GM12878 (cell line): ENCODE measurements around the gene SIRT7. TPM values are rescaled to one million over a fixed set of nuclear protein-coding genes. Genes with fewer than 3 reads are reported as not detected.

Experiments used
- ATAC-seq: fragments of 200-7000 bp; cut with Tn5 transposase; 3 replicates; pipeline ENCODE4 v1.9.1; 2020; ENCODE audit warnings: mild to moderate bottlenecking, moderate library complexity
- BruUV-seq: library from RNA; stranded (reverse); fragments of 400-500 nt; replicated peaks from 2 replicates; lab custom pipeline; 2021; lab: Mats Ljungman, UMichigan
- CTCF ChIA-PET: fragments of 300-600 bp; sonication (Branson Sonifier 250); formaldehyde crosslinking; extraction: SDS; loops from one replicate; lab custom pipeline; 2021; ENCODE audit warnings: inconsistent platforms; lab: Yijun Ruan, JAX
- POLR2A ChIA-PET: fragments of 350-600 bp; formaldehyde crosslinking; extraction: SDS; loops from one replicate; lab custom pipeline; 2021; ENCODE audit warnings: inconsistent platforms; lab: Charles Lee
- RAD21 ChIA-PET: fragments of 300-600 bp; sonication (Branson Sonifier 250); formaldehyde crosslinking; loops from one replicate; lab custom pipeline; 2023; ENCODE audit warnings: antibody characterized with exemption; ENCODE audit not compliant: unreplicated experiment; lab: Charles Lee
- SMC1A ChIA-PET: fragments of 300-600 bp; sonication (Branson Sonifier 250); formaldehyde crosslinking; loops from one replicate; lab custom pipeline; 2023; ENCODE audit not compliant: unreplicated experiment, uncharacterized antibody; lab: Charles Lee
- DNase-seq: peaks from one replicate; pipeline ENCODE4 v3.0.0-alpha.2; 2011; ENCODE audit warnings: low read depth, low spot score
- FAIRE-seq: peaks from 3 replicates; lab custom pipeline; 2011; peaks lifted over from hg19 to GRCh38; lab: Jason Lieb, UNC
- H2AFZ ChIP-seq: 2 replicates; pipeline ENCODE4 v1.6.0; 2011; ENCODE audit warnings: low read depth, low read length, control low read depth; ENCODE audit not compliant: control insufficient read depth
- H3K27ac ChIP-seq: 2 replicates; pipeline ENCODE4 v1.5.1; 2011; ENCODE audit warnings: control low read depth; ENCODE audit not compliant: control insufficient read depth, insufficient read depth
- H3K27me3 ChIP-seq, 2 experiments: replicated peaks in 1 of 2; 2 replicates each; pipeline versions ENCODE4 v1.6.0 to v1.6.1; 2011; ENCODE audit warnings: low read length in 1 of 2; ENCODE audit not compliant: control insufficient read depth in 2 of 2, insufficient read depth in 2 of 2
- H3K36me3 ChIP-seq, 2 experiments: 2 replicates each; pipeline ENCODE4 v1.5.1; 2011; ENCODE audit warnings: low read length in 1 of 2; ENCODE audit not compliant: control insufficient read depth in 2 of 2, insufficient read depth in 2 of 2
- H3K4me1 ChIP-seq: 2 replicates; pipeline ENCODE4 v1.6.1; 2011; ENCODE audit warnings: mild to moderate bottlenecking, low read length, moderate library complexity, mixed read lengths; ENCODE audit not compliant: control insufficient read depth, insufficient read depth
- H3K4me2 ChIP-seq: 2 replicates; pipeline ENCODE4 v1.6.0; 2011; ENCODE audit warnings: control low read depth; ENCODE audit not compliant: control insufficient read depth, insufficient read depth
- H3K4me3 ChIP-seq: fragments of 200-600 bp; sonication (generic); 2 replicates; pipeline ENCODE4 v1.5.1; 2016
- H3K79me2 ChIP-seq: 2 replicates; pipeline ENCODE4 v1.6.0; 2011; ENCODE audit warnings: low read length; ENCODE audit not compliant: control insufficient read depth, insufficient read depth
- H3K9ac ChIP-seq: 2 replicates; pipeline ENCODE4 v1.8.0; 2011; ENCODE audit warnings: low read length, control low read depth, mixed read lengths; ENCODE audit not compliant: control insufficient read depth, insufficient read depth
- H3K9me3 ChIP-seq: replicated peaks from 3 replicates; pipeline ENCODE4 v1.5.1; 2011; ENCODE audit warnings: mild to moderate bottlenecking, low read length; ENCODE audit not compliant: control insufficient read depth, insufficient read depth
- H4K20me1 ChIP-seq: 2 replicates; pipeline ENCODE4 v1.6.0; 2011; ENCODE audit not compliant: control insufficient read depth, insufficient read depth
- EP300 ChIP-seq, 2 experiments: fragments of 150-350 bp in 1 of 2; IDR thresholded peaks; 2 replicates each; pipeline ENCODE4 v1.6.1; 2011 to 2012; ENCODE audit warnings: low read depth in 2 of 2, low read length in 2 of 2, borderline replicate concordance in 1 of 2, improper control_type of control experiment in 1 of 2, inconsistent platforms in 1 of 2; ENCODE audit not compliant: control insufficient read depth in 1 of 2
- TCF7 ChIP-seq: IDR thresholded peaks from 2 replicates; pipeline ENCODE4 v1.6.1; 2014; ENCODE audit warnings: antibody characterized with exemption, borderline replicate concordance
- ZNF207 ChIP-seq: fragments of 450-650 bp; IDR thresholded peaks from 2 replicates; pipeline ENCODE4 v1.6.1; 2014; ENCODE audit warnings: antibody characterized with exemption, mild to moderate bottlenecking, borderline replicate concordance
- WGBS: methylation state at CpG from one replicate; pipeline ENCODE4 v1.1.6; 2016; ENCODE audit warnings: low lambda C conversion rate; ENCODE audit not compliant: insufficient replicate concordance, insufficient coverage; ENCODE audit errors: missing lambda C conversion rate; 5-methylcytosine and 5-hydroxymethylcytosine counted together
- in situ Hi-C: fragments of 300-500 bp; cut with MboI; formaldehyde crosslinking; loops from 9 replicates; pipeline ENCODE4 v1.14.3; 2018; ENCODE audit warnings: mixed read lengths
- intact Hi-C: fragments of 100-400 bp; cut with micrococcal nuclease; formaldehyde crosslinking; loops from one replicate; pipeline ENCODE4 v1.14.2; 2022; ENCODE audit not compliant: unreplicated experiment
- polyA plus RNA-seq, 11 experiments: library from polyadenylated mRNA; depleted of rRNA in 4 of 11; unstranded in 6 of 11; stranded (reverse) in 5 of 11; fragments of >200 nt; fragmentation: Nextera tagmentation in 4 of 11; fragmentation: Illumina TruSeq in 1 of 11; extraction: Ambion mirVana in 4 of 11; extraction: Trizol in 1 of 11; gene quantifications; 1 replicate in 1 of 11; 2 replicates in 10 of 11; pipeline versions ENCODE4 v1.2.1 to v1.2.3, GENCODE V29; 2011 to 2016; ENCODE audit warnings: inconsistent platforms in 2 of 11, missing spikeins in 2 of 11, low read depth in 1 of 11
- total RNA-seq, 4 experiments: library from RNA; depleted of rRNA in 3 of 4; stranded (reverse); fragments of >200 nt in 3 of 4; fragmentation: Illumina TruSeq in 1 of 4; extraction: Trizol in 1 of 4; gene quantifications; 2 replicates each; pipeline versions ENCODE4 v1.2.1 to v1.2.3, GENCODE V29; 2013 to 2021
- TF ChIP-seq, protein P1 (sequence below): IDR thresholded peaks from 2 replicates; pipeline ENCODE4 v1.6.1; 2012; ENCODE audit warnings: improper control_type of control experiment, low read depth, low read length; ENCODE audit not compliant: insufficient replicate concordance
- TF ChIP-seq, protein P2 (sequence below): fragments of 450-650 bp; IDR thresholded peaks from 2 replicates; pipeline ENCODE4 v1.6.1; 2016; ENCODE audit warnings: mild to moderate bottlenecking
- TF ChIP-seq, protein P3 (sequence below): fragments of 450-650 bp; formaldehyde crosslinking; IDR thresholded peaks from 2 replicates; pipeline ENCODE4 v1.4.0; 2020; ENCODE audit warnings: mild to moderate bottlenecking, moderate library complexity

Gene SIRT7
- total and polyA plus RNA-seq, 10 of the 15 experiments (the other 5 are each of a cell fraction or from before 2014, with no cell fraction given): 1.2 to 56.2 (median 22.7) TPM

DNA sequence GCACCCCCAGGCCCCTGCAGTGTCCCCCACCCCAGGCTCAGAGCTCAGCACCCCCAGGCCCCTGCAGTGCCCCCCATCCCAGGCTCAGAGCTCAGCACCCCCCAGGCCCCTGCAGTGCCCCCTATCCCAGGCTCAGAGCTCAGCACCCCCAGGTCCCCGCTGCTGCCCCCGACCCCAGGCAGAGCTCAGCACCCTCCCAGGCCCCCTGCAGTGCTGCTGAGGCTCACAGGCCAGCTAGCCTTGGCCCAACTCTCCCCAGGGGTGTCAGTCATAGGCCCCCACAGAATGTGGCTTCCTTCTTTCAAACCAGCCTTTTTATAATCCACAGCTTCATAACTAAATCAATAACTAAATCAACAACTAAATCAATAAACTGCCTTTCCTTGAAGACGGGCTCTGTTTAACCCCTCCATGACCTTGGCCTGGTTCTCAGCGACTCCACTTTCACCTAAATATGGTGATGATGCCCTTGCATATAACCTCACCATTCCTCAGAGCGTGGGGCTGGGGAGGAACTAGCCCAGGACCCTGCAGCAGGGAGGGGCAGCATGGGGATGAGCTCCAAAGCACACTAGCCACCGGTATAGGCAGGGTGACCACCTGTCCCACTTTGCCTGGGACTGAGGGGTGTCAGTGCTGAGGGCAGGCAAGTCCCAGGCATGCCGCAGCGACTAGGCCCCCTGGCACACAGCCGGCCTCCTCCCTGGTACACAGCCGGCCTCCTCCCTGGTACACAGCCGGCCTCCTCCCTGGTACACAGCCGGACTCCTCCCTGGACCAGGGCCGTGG lies 38.0 kb upstream of the SIRT7 start:
- 58% methylated on average over 13 of the region's 13 CpGs for WGBS
- in situ Hi-C loops (no loop called here), intact Hi-C loops (no loop called here)
- H3K4me3 ChIP-seq: no peak overlapping the region
- no TSS peak for BruUV-seq
- SMC1A ChIA-PET: no interaction called here
- no peak overlapping the region for H3K4me2 ChIP-seq
- no peaks in the 10 kb centered on the region for H4K20me1 ChIP-seq
- DNase-seq (no peak), ATAC-seq (no peak), FAIRE-seq (no peak)
- CTCF ChIA-PET: interaction anchor here (1.1 to 1.4 kb wide), 2 partner anchors 11 to 64 kb away, joined by 3 to 4 read pairs; no protein-coding TSS in a partner anchor
- no peak overlapping the region for H3K9ac ChIP-seq
- no peak overlapping the region for H2AFZ ChIP-seq
- no peaks in the 10 kb centered on the region for H3K9me3 ChIP-seq
- H3K4me1 ChIP-seq: no peaks in the 10 kb centered on the region
- H3K27me3 ChIP-seq: peaks cover 5 to 15% of the 10 kb centered on the region in 2 experiments
- TF ChIP-seq EP300 (IDR thresholded peaks at IDR 0.05; ENCODE audit: borderline replicate concordance in 1 of 2, control insufficient read depth in 1 of 2, low read depth in 2 of 2, low read length in 2 of 2): no peak
- TF ChIP-seq ZNF207: no peak
- TF ChIP-seq, protein P1, sequence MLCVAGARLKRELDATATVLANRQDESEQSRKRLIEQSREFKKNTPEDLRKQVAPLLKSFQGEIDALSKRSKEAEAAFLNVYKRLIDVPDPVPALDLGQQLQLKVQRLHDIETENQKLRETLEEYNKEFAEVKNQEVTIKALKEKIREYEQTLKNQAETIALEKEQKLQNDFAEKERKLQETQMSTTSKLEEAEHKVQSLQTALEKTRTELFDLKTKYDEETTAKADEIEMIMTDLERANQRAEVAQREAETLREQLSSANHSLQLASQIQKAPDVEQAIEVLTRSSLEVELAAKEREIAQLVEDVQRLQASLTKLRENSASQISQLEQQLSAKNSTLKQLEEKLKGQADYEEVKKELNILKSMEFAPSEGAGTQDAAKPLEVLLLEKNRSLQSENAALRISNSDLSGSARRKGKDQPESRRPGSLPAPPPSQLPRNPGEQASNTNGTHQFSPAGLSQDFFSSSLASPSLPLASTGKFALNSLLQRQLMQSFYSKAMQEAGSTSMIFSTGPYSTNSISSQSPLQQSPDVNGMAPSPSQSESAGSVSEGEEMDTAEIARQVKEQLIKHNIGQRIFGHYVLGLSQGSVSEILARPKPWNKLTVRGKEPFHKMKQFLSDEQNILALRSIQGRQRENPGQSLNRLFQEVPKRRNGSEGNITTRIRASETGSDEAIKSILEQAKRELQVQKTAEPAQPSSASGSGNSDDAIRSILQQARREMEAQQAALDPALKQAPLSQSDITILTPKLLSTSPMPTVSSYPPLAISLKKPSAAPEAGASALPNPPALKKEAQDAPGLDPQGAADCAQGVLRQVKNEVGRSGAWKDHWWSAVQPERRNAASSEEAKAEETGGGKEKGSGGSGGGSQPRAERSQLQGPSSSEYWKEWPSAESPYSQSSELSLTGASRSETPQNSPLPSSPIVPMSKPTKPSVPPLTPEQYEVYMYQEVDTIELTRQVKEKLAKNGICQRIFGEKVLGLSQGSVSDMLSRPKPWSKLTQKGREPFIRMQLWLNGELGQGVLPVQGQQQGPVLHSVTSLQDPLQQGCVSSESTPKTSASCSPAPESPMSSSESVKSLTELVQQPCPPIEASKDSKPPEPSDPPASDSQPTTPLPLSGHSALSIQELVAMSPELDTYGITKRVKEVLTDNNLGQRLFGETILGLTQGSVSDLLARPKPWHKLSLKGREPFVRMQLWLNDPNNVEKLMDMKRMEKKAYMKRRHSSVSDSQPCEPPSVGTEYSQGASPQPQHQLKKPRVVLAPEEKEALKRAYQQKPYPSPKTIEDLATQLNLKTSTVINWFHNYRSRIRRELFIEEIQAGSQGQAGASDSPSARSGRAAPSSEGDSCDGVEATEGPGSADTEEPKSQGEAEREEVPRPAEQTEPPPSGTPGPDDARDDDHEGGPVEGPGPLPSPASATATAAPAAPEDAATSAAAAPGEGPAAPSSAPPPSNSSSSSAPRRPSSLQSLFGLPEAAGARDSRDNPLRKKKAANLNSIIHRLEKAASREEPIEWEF: no peak
- TF ChIP-seq TCF7: no peak
- TF ChIP-seq, protein P2, sequence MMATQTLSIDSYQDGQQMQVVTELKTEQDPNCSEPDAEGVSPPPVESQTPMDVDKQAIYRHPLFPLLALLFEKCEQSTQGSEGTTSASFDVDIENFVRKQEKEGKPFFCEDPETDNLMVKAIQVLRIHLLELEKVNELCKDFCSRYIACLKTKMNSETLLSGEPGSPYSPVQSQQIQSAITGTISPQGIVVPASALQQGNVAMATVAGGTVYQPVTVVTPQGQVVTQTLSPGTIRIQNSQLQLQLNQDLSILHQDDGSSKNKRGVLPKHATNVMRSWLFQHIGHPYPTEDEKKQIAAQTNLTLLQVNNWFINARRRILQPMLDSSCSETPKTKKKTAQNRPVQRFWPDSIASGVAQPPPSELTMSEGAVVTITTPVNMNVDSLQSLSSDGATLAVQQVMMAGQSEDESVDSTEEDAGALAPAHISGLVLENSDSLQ: no peak
- TF ChIP-seq, protein P3, sequence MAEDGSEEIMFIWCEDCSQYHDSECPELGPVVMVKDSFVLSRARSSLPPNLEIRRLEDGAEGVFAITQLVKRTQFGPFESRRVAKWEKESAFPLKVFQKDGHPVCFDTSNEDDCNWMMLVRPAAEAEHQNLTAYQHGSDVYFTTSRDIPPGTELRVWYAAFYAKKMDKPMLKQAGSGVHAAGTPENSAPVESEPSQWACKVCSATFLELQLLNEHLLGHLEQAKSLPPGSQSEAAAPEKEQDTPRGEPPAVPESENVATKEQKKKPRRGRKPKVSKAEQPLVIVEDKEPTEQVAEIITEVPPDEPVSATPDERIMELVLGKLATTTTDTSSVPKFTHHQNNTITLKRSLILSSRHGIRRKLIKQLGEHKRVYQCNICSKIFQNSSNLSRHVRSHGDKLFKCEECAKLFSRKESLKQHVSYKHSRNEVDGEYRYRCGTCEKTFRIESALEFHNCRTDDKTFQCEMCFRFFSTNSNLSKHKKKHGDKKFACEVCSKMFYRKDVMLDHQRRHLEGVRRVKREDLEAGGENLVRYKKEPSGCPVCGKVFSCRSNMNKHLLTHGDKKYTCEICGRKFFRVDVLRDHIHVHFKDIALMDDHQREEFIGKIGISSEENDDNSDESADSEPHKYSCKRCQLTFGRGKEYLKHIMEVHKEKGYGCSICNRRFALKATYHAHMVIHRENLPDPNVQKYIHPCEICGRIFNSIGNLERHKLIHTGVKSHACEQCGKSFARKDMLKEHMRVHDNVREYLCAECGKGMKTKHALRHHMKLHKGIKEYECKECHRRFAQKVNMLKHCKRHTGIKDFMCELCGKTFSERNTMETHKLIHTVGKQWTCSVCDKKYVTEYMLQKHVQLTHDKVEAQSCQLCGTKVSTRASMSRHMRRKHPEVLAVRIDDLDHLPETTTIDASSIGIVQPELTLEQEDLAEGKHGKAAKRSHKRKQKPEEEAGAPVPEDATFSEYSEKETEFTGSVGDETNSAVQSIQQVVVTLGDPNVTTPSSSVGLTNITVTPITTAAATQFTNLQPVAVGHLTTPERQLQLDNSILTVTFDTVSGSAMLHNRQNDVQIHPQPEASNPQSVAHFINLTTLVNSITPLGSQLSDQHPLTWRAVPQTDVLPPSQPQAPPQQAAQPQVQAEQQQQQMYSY (CRISPR knock-in tag): no peak
- no peak overlapping the region for H3K27ac ChIP-seq
- H3K79me2 ChIP-seq: no peaks in the 10 kb centered on the region
- POLR2A ChIA-PET: interaction anchor here (0.6 to 1.0 kb wide), 2 partner anchors 67 to 232 kb away, joined by 4 read pairs; partner anchors contain the start of genes CENPX and LRRC45
- RAD21 ChIA-PET: interaction anchor here (0.9 to 1.7 kb wide), 2 partner anchors 64 to 87 kb away, joined by 3 to 4 read pairs; no protein-coding TSS in a partner anchor
- H3K36me3 ChIP-seq: no peaks in the 10 kb centered on the region
